ENCODE data around the gene SLC44A3. TPM values are rescaled to one million over a fixed set of nuclear protein-coding genes. Genes with fewer than 3 reads are reported as not detected.

Gene SLC44A3
- total RNA-seq, 4 donors from 2014 or later: 0.19 TPM; not detected in 3

DNA sequence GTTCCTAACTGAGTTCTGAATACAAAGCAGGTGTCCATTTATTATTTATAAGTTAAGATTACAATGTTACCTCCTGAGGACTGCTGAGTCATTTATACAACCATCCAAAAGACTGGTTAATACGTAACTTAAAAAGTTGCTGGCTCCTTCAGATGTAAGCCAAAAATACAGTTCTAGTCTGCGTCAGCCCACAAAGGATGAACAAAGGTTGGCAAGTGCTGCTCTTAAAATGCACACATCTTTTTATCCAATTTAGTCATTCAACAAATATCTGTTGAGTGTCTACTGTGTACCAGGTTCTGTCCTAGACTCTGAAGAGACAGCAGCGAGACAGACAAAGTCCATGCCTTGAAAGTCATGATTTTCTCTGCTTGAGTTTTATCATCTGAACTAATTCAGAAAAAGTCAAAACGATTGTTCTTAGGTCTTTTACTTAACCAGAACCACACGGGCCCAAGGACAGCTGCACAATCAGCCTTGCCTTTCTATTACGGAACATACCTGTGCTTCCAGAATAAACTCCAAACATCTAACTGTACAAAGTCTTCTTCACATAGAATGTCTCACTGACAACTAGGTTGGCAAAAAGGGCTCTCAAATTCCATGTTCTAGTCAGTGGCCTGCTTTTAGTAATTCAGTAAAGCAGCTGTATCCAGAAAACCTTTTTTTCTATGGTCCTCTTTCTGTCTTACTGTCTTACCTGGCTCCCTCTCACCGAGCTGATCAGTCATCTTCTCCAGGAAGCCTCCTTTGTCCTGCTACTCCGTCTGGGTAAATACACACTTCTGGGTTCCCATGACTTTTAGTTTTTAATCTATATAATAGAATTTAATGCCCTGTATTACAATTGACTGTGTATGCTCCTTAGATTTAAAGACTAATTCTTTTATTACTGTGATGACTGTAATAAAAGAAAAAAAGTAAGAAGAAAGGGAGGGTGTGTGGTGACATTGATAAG is 122.3 kb downstream of the SLC44A3 start:
- Histone ChIP-seq H3K27ac (no peak overlapping the region), H3K4me3 (no peak overlapping the region), H3K36me3 (no peaks in the 10 kb centered on the region), H3K4me1 (no peaks in the 10 kb centered on the region), H3K27me3 (no peaks in the 10 kb centered on the region), H3K9me3 (no peaks in the 10 kb centered on the region)
- DNase-seq: no peak
- no peak for ATAC-seq
- in situ Hi-C loops (cut with MboI; ENCODE audit: low sequenced_read_pairs in 4 of 4): no loop called here
- intact Hi-C loops (cut with DNase I; ENCODE audit: low total_unique reads): no loop called here
- no peak for TF ChIP-seq POLR2A (IDR thresholded peaks at IDR 0.05)
- TF ChIP-seq, protein P1, sequence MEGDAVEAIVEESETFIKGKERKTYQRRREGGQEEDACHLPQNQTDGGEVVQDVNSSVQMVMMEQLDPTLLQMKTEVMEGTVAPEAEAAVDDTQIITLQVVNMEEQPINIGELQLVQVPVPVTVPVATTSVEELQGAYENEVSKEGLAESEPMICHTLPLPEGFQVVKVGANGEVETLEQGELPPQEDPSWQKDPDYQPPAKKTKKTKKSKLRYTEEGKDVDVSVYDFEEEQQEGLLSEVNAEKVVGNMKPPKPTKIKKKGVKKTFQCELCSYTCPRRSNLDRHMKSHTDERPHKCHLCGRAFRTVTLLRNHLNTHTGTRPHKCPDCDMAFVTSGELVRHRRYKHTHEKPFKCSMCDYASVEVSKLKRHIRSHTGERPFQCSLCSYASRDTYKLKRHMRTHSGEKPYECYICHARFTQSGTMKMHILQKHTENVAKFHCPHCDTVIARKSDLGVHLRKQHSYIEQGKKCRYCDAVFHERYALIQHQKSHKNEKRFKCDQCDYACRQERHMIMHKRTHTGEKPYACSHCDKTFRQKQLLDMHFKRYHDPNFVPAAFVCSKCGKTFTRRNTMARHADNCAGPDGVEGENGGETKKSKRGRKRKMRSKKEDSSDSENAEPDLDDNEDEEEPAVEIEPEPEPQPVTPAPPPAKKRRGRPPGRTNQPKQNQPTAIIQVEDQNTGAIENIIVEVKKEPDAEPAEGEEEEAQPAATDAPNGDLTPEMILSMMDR (IDR thresholded peaks at IDR 0.05 in 4 of 5, conservative IDR thresholded peaks at IDR 0.05 in 1 of 5): no peak

Other genes with a start within 250 kb of the SLC44A3 start
- 10 to 100 TPM; 11.9 to 21.8 (median 16.1) TPM for gene CNN3, start 106.8 kb downstream of the SLC44A3 start, total RNA-seq